H1 (cell line): ENCODE measurements around the gene WNT7A. TPM values are rescaled to one million over a fixed set of nuclear protein-coding genes. Genes with fewer than 3 reads are reported as not detected.

Experiments
- CTCF ChIA-PET: fragments of 300-600 bp; sonication (Branson Sonifier 250); formaldehyde crosslinking; loops from one replicate; lab custom pipeline; 2021; ENCODE audit not compliant: partially characterized antibody; lab: Charles Lee
- POLR2A ChIA-PET: fragments of 300-600 bp; sonication (Branson Sonifier 250); formaldehyde crosslinking; loops from one replicate; lab custom pipeline; 2021; ENCODE audit warnings: inconsistent platforms; ENCODE audit not compliant: partially characterized antibody; lab: Charles Lee
- DNase-seq, 2 experiments: peaks; one replicate each; pipeline versions ENCODE4 v3.0.0 to v3.0.0-alpha.2; 2010 to 2022; ENCODE audit warnings: low spot score in 2 of 2, low read depth in 1 of 2, mixed read lengths in 1 of 2
- FAIRE-seq: peaks from 2 replicates; lab custom pipeline; 2011; peaks lifted over from hg19 to GRCh38; lab: Jason Lieb, UNC
- H2AFZ ChIP-seq: 2 replicates; pipeline ENCODE4 v1.8.1; 2012; ENCODE audit warnings: low read length, inconsistent platforms
- H2AK5ac ChIP-seq: 2 replicates; pipeline ENCODE4 v1.6.1; 2013; ENCODE audit warnings: low read depth, low read length
- H2BK120ac ChIP-seq: replicated peaks from 2 replicates; pipeline ENCODE3; 2013; ENCODE audit warnings: low read depth, low read length, inconsistent platforms
- H2BK12ac ChIP-seq: 2 replicates; pipeline ENCODE4 v1.6.1; 2013; ENCODE audit warnings: low read depth, low read length
- H2BK15ac ChIP-seq: 2 replicates; pipeline ENCODE4 v1.6.1; 2013; ENCODE audit warnings: low read length
- H2BK20ac ChIP-seq: 2 replicates; pipeline ENCODE4 v1.6.1; 2013; ENCODE audit warnings: low read length
- H2BK5ac ChIP-seq: 2 replicates; pipeline ENCODE4 v1.6.1; 2013; ENCODE audit warnings: low read depth, low read length
- H3K14ac ChIP-seq: 2 replicates; pipeline ENCODE4 v1.6.1; 2013; ENCODE audit warnings: inconsistent platforms; ENCODE audit not compliant: insufficient read length
- H3K18ac ChIP-seq: 2 replicates; pipeline ENCODE4 v1.6.1; 2013; ENCODE audit warnings: low read length; ENCODE audit errors: extremely low read depth
- H3K23ac ChIP-seq: 2 replicates; pipeline ENCODE4 v1.6.1; 2013; ENCODE audit warnings: inconsistent platforms; ENCODE audit not compliant: insufficient read length
- H3K23me2 ChIP-seq: 2 replicates; pipeline ENCODE4 v1.6.1; 2013; ENCODE audit warnings: low read depth, low read length
- H3K27ac ChIP-seq: 2 replicates; pipeline ENCODE4 v1.6.1; 2011; ENCODE audit warnings: low read depth, low read length, inconsistent platforms
- H3K27me3 ChIP-seq, 4 experiments: replicated peaks in 1 of 4; 1 replicate in 1 of 4; 2 replicates in 3 of 4; pipeline versions ENCODE4 v1.6.1 to v1.8.1; 2011 to 2013; ENCODE audit warnings: low read length in 3 of 4, mild to moderate bottlenecking in 3 of 4, inconsistent platforms in 2 of 4, mixed read lengths in 2 of 4, moderate library complexity in 1 of 4; ENCODE audit not compliant: control insufficient read depth in 3 of 4, insufficient read depth in 3 of 4; ENCODE audit errors: extremely low read depth in 1 of 4
- H3K36me3 ChIP-seq, 4 experiments: 2 replicates each; pipeline versions ENCODE4 v1.6.1 to v1.8.1; 2011 to 2013; ENCODE audit warnings: mild to moderate bottlenecking in 4 of 4, low read length in 3 of 4, moderate library complexity in 2 of 4, control low read depth in 1 of 4, inconsistent platforms in 1 of 4; ENCODE audit not compliant: insufficient read depth in 4 of 4, control insufficient read depth in 2 of 4
- H3K4ac ChIP-seq: replicated peaks from 2 replicates; pipeline ENCODE3; 2013; ENCODE audit warnings: low read length, low read depth, mixed read lengths, inconsistent platforms; ENCODE audit not compliant: insufficient read length
- H3K4me1 ChIP-seq, 4 experiments: replicated peaks in 1 of 4; 1 replicate in 1 of 4; 2 replicates in 3 of 4; pipeline versions ENCODE4 v1.6.1 to v1.8.1; 2011 to 2013; ENCODE audit warnings: low read length in 3 of 4, inconsistent platforms in 2 of 4, mixed read lengths in 1 of 4; ENCODE audit not compliant: insufficient read depth in 4 of 4, control insufficient read depth in 3 of 4
- H3K4me2 ChIP-seq, 2 experiments: 2 replicates each; pipeline versions ENCODE4 v1.6.1 to v1.8.1; 2011 to 2013; ENCODE audit warnings: low read depth in 2 of 2, low read length in 2 of 2, control low read depth in 1 of 2, inconsistent platforms in 1 of 2, mild to moderate bottlenecking in 1 of 2; ENCODE audit not compliant: insufficient read depth in 1 of 2
- H3K4me3 ChIP-seq, 4 experiments: fragments of 200-600, 300-600 bp in 1 of 4; sonication (generic), shearing (Covaris generic), sonication (Bioruptor Twin) in 1 of 4; 2 replicates each; pipeline versions ENCODE4 v1.5.1 to v1.8.1; 2011 to 2016; ENCODE audit warnings: low read length in 4 of 4, low read depth in 3 of 4, control low read depth in 2 of 4, inconsistent platforms in 2 of 4, mild to moderate bottlenecking in 2 of 4, mixed read lengths in 1 of 4, moderate library complexity in 1 of 4; ENCODE audit not compliant: insufficient read depth in 2 of 4; ENCODE audit errors: extremely low read depth in 1 of 4
- H3K56ac ChIP-seq: replicated peaks from 2 replicates; pipeline ENCODE3; 2013; ENCODE audit warnings: low read depth, mild to moderate bottlenecking, mixed read lengths, low read length, inconsistent platforms; ENCODE audit not compliant: insufficient read length
- H3K79me1 ChIP-seq: 2 replicates; pipeline ENCODE4 v1.6.1; 2013; ENCODE audit warnings: low read depth, low read length, control low read depth
- H3K79me2 ChIP-seq, 2 experiments: 2 replicates each; pipeline versions ENCODE4 v1.6.1 to v1.8.1; 2012 to 2013; ENCODE audit warnings: low read length in 2 of 2, mild to moderate bottlenecking in 2 of 2, inconsistent platforms in 1 of 2; ENCODE audit not compliant: insufficient read depth in 2 of 2, control insufficient read depth in 1 of 2
- H3K9ac ChIP-seq, 4 experiments: replicated peaks in 1 of 4; 1 replicate in 1 of 4; 2 replicates in 3 of 4; pipeline versions ENCODE4 v1.6.1 to v1.8.1; 2011 to 2013; ENCODE audit warnings: low read depth in 3 of 4, low read length in 3 of 4, control low read depth in 2 of 4, mild to moderate bottlenecking in 2 of 4, moderate library complexity in 2 of 4, inconsistent platforms in 1 of 4; ENCODE audit errors: extremely low read depth in 1 of 4
- H3K9me3 ChIP-seq, 2 experiments: 2 replicates each; pipeline versions ENCODE4 v1.6.1 to v1.8.1; 2012 to 2013; ENCODE audit warnings: mild to moderate bottlenecking in 2 of 2, moderate library complexity in 2 of 2, control low read depth in 1 of 2, inconsistent platforms in 1 of 2, low read depth in 1 of 2, low read length in 1 of 2, mixed read lengths in 1 of 2; ENCODE audit not compliant: insufficient read depth in 2 of 2
- H4K20me1 ChIP-seq, 2 experiments: replicated peaks in 1 of 2; 2 replicates each; pipeline versions ENCODE3 to v1.8.1; 2011 to 2013; ENCODE audit warnings: inconsistent platforms in 2 of 2, low read length in 2 of 2, mild to moderate bottlenecking in 1 of 2; ENCODE audit not compliant: insufficient read depth in 2 of 2, control insufficient read depth in 1 of 2
- H4K5ac ChIP-seq: 2 replicates; pipeline ENCODE4 v1.6.1; 2013; ENCODE audit warnings: low read length, low read depth, mixed read lengths, inconsistent platforms; ENCODE audit not compliant: insufficient read length
- H4K8ac ChIP-seq: 2 replicates; pipeline ENCODE4 v1.8.0; 2013; ENCODE audit warnings: mild to moderate bottlenecking, moderate library complexity, low read length, inconsistent platforms; ENCODE audit not compliant: insufficient read depth; ENCODE audit errors: extremely low read depth
- H4K91ac ChIP-seq: replicated peaks from 2 replicates; pipeline ENCODE3; 2013; ENCODE audit warnings: low read length, mixed read lengths, inconsistent platforms; ENCODE audit not compliant: insufficient read length
- ASH2L ChIP-seq: fragments of 200-600, 300-600 bp; sonication (generic); IDR thresholded peaks from one replicate; pipeline ENCODE4 v1.7.1; 2017; ENCODE audit warnings: low read length
- ATF3 ChIP-seq: IDR thresholded peaks from 2 replicates; pipeline ENCODE4 v1.6.1; 2011; ENCODE audit warnings: low read depth, mild to moderate bottlenecking, low read length; ENCODE audit not compliant: insufficient read depth
- BACH1 ChIP-seq: IDR thresholded peaks from 2 replicates; pipeline ENCODE4 v1.6.1; 2012; ENCODE audit warnings: low read length, improper control_type of control experiment
- GTF2F1 ChIP-seq: IDR thresholded peaks from 2 replicates; pipeline ENCODE4 v1.6.1; 2012; ENCODE audit warnings: low read depth, low read length, improper control_type of control experiment, borderline replicate concordance
- MAX ChIP-seq: IDR thresholded peaks from 2 replicates; pipeline ENCODE4 v1.6.1; 2012; ENCODE audit warnings: inconsistent platforms
- POLR2AphosphoS5 ChIP-seq: IDR thresholded peaks from 2 replicates; pipeline ENCODE4 v1.6.1; 2011; ENCODE audit warnings: low read depth, low read length
- RFX5 ChIP-seq: IDR thresholded peaks from 2 replicates; pipeline ENCODE4 v1.6.1; 2011; ENCODE audit warnings: low read depth, low read length, improper control_type of control experiment, borderline replicate concordance
- SIN3A ChIP-seq, 2 experiments: IDR thresholded peaks in 1 of 2; conservative IDR thresholded peaks in 1 of 2; 2 replicates each; pipeline ENCODE4 v1.6.1; 2011 to 2012; ENCODE audit warnings: low read length in 2 of 2, improper control_type of control experiment in 1 of 2, low read depth in 1 of 2, mild to moderate bottlenecking in 1 of 2
- SIX5 ChIP-seq: IDR thresholded peaks from 2 replicates; pipeline ENCODE4 v1.6.1; 2011; ENCODE audit warnings: mild to moderate bottlenecking, low read depth, low read length
- SRF ChIP-seq: IDR thresholded peaks from 2 replicates; pipeline ENCODE4 v1.6.1; 2011; ENCODE audit warnings: mild to moderate bottlenecking, low read depth, low read length, moderate library complexity
- WGBS, 2 experiments: shearing (Covaris generic) in 1 of 2; methylation state at CpG; one replicate each; pipeline versions ENCODE4 v1.1.6 to v1.1.7; 2013 to 2015; ENCODE audit warnings: low lambda C conversion rate in 2 of 2, mixed read lengths in 2 of 2, inconsistent platforms in 1 of 2, low coverage in 1 of 2, missing lambda C conversion rate in 1 of 2; ENCODE audit not compliant: insufficient replicate concordance in 2 of 2, insufficient coverage in 1 of 2, insufficient read length in 1 of 2; ENCODE audit errors: extremely low coverage in 1 of 2, missing lambda C conversion rate in 1 of 2; 5-methylcytosine and 5-hydroxymethylcytosine counted together
- polyA plus RNA-seq, 7 experiments: library from polyadenylated mRNA; depleted of rRNA in 3 of 7; stranded (reverse) in 5 of 7; unstranded in 2 of 7; fragments of >200 nt in 5 of 7; fragments of 200-250 nt in 2 of 7; gene quantifications; 1 replicate in 5 of 7; 2 replicates in 1 of 7; 4 replicates in 1 of 7; pipeline versions ENCODE4 v1.2.1 to v1.2.3, GENCODE V29; 2011 to 2013; ENCODE audit warnings: missing spikeins in 2 of 7, mixed read lengths in 2 of 7
- total RNA-seq: library from RNA; stranded (reverse); fragmentation: NEBNext Ultra II Directional; extraction: Animal tissue kit (Norgen Biotek cat#: 25700); gene quantifications from 2 replicates; pipeline ENCODE4 v1.2.1, GENCODE V29; 2021

WNT7A gene
- total and polyA plus RNA-seq, 2 of the 8 experiments (the other 6 are each of a cell fraction or from before 2014, with no cell fraction given), result 0.02 TPM; not detected in 1

- no peak overlapping the region for H3K4ac ChIP-seq
- no peaks in the 10 kb centered on the region for H3K9me3 ChIP-seq
- no peaks in the 10 kb centered on the region for H3K27me3 ChIP-seq
- no peak overlapping the region for H2AK5ac ChIP-seq
- H2BK12ac ChIP-seq, result no peak overlapping the region
- no peaks in the 10 kb centered on the region for H3K36me3 ChIP-seq
- H3K4me3 ChIP-seq, result no peak overlapping the region
- no peak overlapping the region for H3K18ac ChIP-seq
- 82% methylated on average over 4 of the region's 4 CpGs; no CpG with 5 or more reads in 1 of the 2 experiments for WGBS, 2 experiments
- H4K91ac ChIP-seq, result no peak overlapping the region
- H3K79me1 ChIP-seq, result no peaks in the 10 kb centered on the region
- H3K27ac ChIP-seq, result no peak overlapping the region
- no peak for TF ChIP-seq ATF3
- no peak for TF ChIP-seq ASH2L
- no peak for TF ChIP-seq SIN3A (conservative IDR thresholded peaks at IDR 0.05 in 1 of 2, IDR thresholded peaks at IDR 0.05 in 1 of 2; ENCODE audit: low read depth in 1 of 2, low read length in 2 of 2)
- no peak for TF ChIP-seq SIX5
- no peak for TF ChIP-seq SRF
- no peak for TF ChIP-seq MAX
- TF ChIP-seq RFX5, result no peak
- TF ChIP-seq GTF2F1, result no peak
- no peak for TF ChIP-seq BACH1
- no peak for TF ChIP-seq POLR2AphosphoS5
- H3K23ac ChIP-seq, result no peak overlapping the region
- H3K23me2 ChIP-seq, result peaks cover 2% of the 10 kb centered on the region; the same call in 1 of the 2 replicates
- DNase-seq (no peak), FAIRE-seq (no peak)
- H4K5ac ChIP-seq, result no peak overlapping the region
- no peak overlapping the region for H2BK5ac ChIP-seq
- H4K20me1 ChIP-seq, result no peaks in the 10 kb centered on the region
- no peak overlapping the region for H3K4me2 ChIP-seq
- ChIA-PET CTCF (interaction anchor here (0.6 to 3.4 kb wide), 5 partner anchors 9 to 184 kb away, joined by 3 to 19 read pairs (median 8); partner anchors contain the start of gene WNT7A), POLR2A (no interaction called here)
- H2BK120ac ChIP-seq, result no peak overlapping the region
- no peak overlapping the region for H2BK20ac ChIP-seq
- no peak overlapping the region for H3K56ac ChIP-seq
- H2AFZ ChIP-seq, result no peak overlapping the region
- no peak overlapping the region for H2BK15ac ChIP-seq
- no peaks in the 10 kb centered on the region for H3K79me2 ChIP-seq
- no peak overlapping the region for H3K9ac ChIP-seq
- no peak overlapping the region for H4K8ac ChIP-seq
- no peaks in the 10 kb centered on the region for H3K4me1 ChIP-seq
- H3K14ac ChIP-seq, result no peak overlapping the region
Observed at GRCh38 chr3:13839253-13839652, 40.6 kb downstream of the WNT7A start.
